ENCODE measurements around the gene TK2.
"Not testable (repeated sequence)": the region's sequence is repeated elsewhere in the genome, so short reads cannot be mapped to it uniquely, and the experiment has no call there.

The TK2 gene

DNA sequence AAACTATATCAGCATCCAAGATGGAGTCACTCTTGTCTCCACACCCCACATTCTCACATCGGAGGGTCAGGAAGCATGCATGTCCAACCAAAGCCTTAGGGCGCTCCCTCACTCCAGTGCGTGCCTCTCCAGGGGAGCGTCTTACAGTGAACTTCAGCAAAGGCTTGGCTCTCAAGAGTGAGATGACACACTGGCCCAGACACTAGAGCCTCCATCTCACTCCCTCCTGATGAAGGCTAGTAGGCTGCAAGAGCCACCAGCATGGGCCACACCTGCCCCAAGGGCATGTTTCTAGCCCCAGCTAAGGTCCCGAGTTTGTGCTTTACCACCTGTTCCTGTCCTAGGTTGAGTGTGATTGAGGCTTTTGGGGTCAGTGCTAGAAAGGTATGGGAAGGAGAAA is 82.3 kb downstream of the TK2 start:
- Histone ChIP-seq H3K4me1 (ENCODE audit: low read length) (no peaks in the 10 kb centered on the region), H3K4me2 (ENCODE audit: low read depth, low read length) (no peak overlapping the region), H3K27ac (ENCODE audit: low read length) (no peak overlapping the region), H3F3A (ENCODE audit: insufficient read depth, low read length) (no peaks in the 10 kb centered on the region), H4K20me1 (ENCODE audit: insufficient read depth, low read length) (no peaks in the 10 kb centered on the region), H3K4me3 (ENCODE audit: low read length) (no peak overlapping the region), H3K9me2 (replicated peaks; ENCODE audit: insufficient read depth, low read length) (no peaks in the 10 kb centered on the region), H3K9me3 (replicated peaks; ENCODE audit: insufficient read depth, low read length) (no peaks in the 10 kb centered on the region), H3K79me2 (ENCODE audit: low read length) (no peaks in the 10 kb centered on the region), H3K9ac (ENCODE audit: low read length) (no peak overlapping the region), H3K36me3 (replicated peaks; ENCODE audit: insufficient read depth, low read length) (no peaks in the 10 kb centered on the region), H2AFZ (ENCODE audit: low read length) (no peak overlapping the region), H3K27me3 (replicated peaks; ENCODE audit: insufficient read depth, low read length) (no peaks in the 10 kb centered on the region)
- DNase-seq = no peak
- TF ChIP-seq EZH2 (optimal IDR thresholded peaks at IDR 0.05; ENCODE audit: low read depth, low read length) (no peak), CTCF (IDR thresholded peaks at IDR 0.05; ENCODE audit: low read length) (no peak), EZH2phosphoT487 (IDR thresholded peaks at IDR 0.05; ENCODE audit: low read length) (no peak)

GRCh38 chr16:66466636-66467035 is 83.3 kb downstream of the TK2 start:
- not testable (repeated sequence) for H3K9me2 ChIP-seq (replicated peaks; ENCODE audit: insufficient read depth, low read length); H3K9me3 ChIP-seq (replicated peaks; ENCODE audit: insufficient read depth, low read length); H3K4me2 ChIP-seq (ENCODE audit: low read depth, low read length); H3K36me3 ChIP-seq (replicated peaks; ENCODE audit: insufficient read depth, low read length); H4K20me1 ChIP-seq (ENCODE audit: insufficient read depth, low read length); H3K4me3 ChIP-seq (ENCODE audit: low read length); H2AFZ ChIP-seq (ENCODE audit: low read length); H3K27ac ChIP-seq (ENCODE audit: low read length); H3K79me2 ChIP-seq (ENCODE audit: low read length); H3K27me3 ChIP-seq (replicated peaks; ENCODE audit: insufficient read depth, low read length); H3K4me1 ChIP-seq (ENCODE audit: low read length); DNase-seq; H3F3A ChIP-seq (ENCODE audit: insufficient read depth, low read length); H3K9ac ChIP-seq (ENCODE audit: low read length)

DNA sequence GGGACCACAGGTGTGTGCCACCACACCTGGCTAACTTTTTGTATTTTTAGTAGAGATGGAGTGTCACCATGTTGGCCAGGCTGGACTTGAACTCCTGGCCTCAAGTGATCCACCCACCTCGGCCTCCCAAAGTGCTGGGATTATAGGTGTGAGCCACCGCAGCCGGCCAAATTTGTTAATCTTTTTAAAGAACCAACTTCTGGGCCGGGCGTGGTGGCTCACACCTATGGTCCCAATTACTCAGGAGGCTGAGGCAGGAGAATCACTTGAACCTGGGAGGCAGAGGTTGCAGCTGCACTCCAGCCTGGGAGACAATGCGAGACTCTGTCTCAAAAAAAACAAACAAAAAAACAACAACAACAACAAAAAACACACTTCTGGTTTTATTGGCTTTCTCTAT is 84.0 kb downstream of the TK2 start:
- H3K4me1 ChIP-seq (ENCODE audit: low read length); H3K4me2 ChIP-seq (ENCODE audit: low read depth, low read length); DNase-seq; H3K36me3 ChIP-seq (replicated peaks; ENCODE audit: insufficient read depth, low read length); H3K27me3 ChIP-seq (replicated peaks; ENCODE audit: insufficient read depth, low read length); H3K79me2 ChIP-seq (ENCODE audit: low read length); H3K27ac ChIP-seq (ENCODE audit: low read length); H4K20me1 ChIP-seq (ENCODE audit: insufficient read depth, low read length); H3K9ac ChIP-seq (ENCODE audit: low read length); H3K4me3 ChIP-seq (ENCODE audit: low read length); H3K9me3 ChIP-seq (replicated peaks; ENCODE audit: insufficient read depth, low read length); H3K9me2 ChIP-seq (replicated peaks; ENCODE audit: insufficient read depth, low read length); H2AFZ ChIP-seq (ENCODE audit: low read length); H3F3A ChIP-seq (ENCODE audit: insufficient read depth, low read length): not testable (repeated sequence)

DNA sequence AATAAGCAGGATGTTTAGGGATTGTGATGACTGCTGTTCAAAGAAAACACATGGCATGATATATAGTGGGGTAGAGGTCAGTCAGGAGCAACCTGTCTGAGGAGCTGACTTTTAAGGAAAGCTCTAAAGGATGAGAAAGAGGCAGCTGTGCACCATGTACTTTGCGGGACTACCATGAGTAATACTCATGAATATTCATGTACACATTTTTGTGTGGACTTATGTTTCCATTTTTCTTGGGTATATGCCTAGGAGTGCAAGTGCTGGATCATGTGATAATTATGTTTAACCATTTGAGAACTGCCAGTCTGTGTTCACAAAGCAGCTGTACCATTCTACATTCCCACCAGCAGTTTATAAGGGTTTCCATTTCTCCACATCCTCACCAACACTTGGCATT is 87.0 kb downstream of the TK2 start:
- no peak for DNase-seq
- Histone ChIP-seq H3K4me2 (ENCODE audit: low read depth, low read length) (no peak overlapping the region), H3K79me2 (ENCODE audit: low read length) (no peaks in the 10 kb centered on the region), H3K4me1 (ENCODE audit: low read length) (no peaks in the 10 kb centered on the region), H3K27ac (ENCODE audit: low read length) (no peak overlapping the region), H3K27me3 (replicated peaks; ENCODE audit: insufficient read depth, low read length) (no peaks in the 10 kb centered on the region), H3F3A (ENCODE audit: insufficient read depth, low read length) (no peaks in the 10 kb centered on the region), H3K36me3 (replicated peaks; ENCODE audit: insufficient read depth, low read length) (no peaks in the 10 kb centered on the region), H2AFZ (ENCODE audit: low read length) (no peak overlapping the region), H3K9me2 (replicated peaks; ENCODE audit: insufficient read depth, low read length) (no peaks in the 10 kb centered on the region), H3K9ac (ENCODE audit: low read length) (no peak overlapping the region), H3K9me3 (replicated peaks; ENCODE audit: insufficient read depth, low read length) (no peaks in the 10 kb centered on the region), H4K20me1 (ENCODE audit: insufficient read depth, low read length) (no peaks in the 10 kb centered on the region), H3K4me3 (ENCODE audit: low read length) (no peak overlapping the region)
- no peak for TF ChIP-seq CTCF (IDR thresholded peaks at IDR 0.05; ENCODE audit: low read length)
- no peak for TF ChIP-seq EZH2phosphoT487 (IDR thresholded peaks at IDR 0.05; ENCODE audit: low read length)
- no peak for TF ChIP-seq EZH2 (optimal IDR thresholded peaks at IDR 0.05; ENCODE audit: low read depth, low read length)

Measured in MM.1S (cell line).